Esophagus muscularis mucosa (tissue), 4 donors: ENCODE results near the gene SCAF8.

Experiments
- EP300 ChIP-seq: sonication (generic); formaldehyde crosslinking; IDR thresholded peaks from one replicate; pipeline ENCODE4 v1.6.1; 2017; ENCODE audit warnings: antibody characterized with exemption
- POLR2A ChIP-seq: fragments of 450-650 bp; IDR thresholded peaks from one replicate; pipeline ENCODE4 v1.6.1; 2017; ENCODE audit warnings: antibody characterized with exemption, moderate library complexity, mild to moderate bottlenecking, low read depth
- POLR2AphosphoS5 ChIP-seq, 2 donors: sonication (generic); formaldehyde crosslinking; IDR thresholded peaks; one replicate each; pipeline ENCODE4 v1.6.1; 2017; ENCODE audit warnings: antibody characterized with exemption in 2 of 2
- TF ChIP-seq, protein P1 (sequence below), 3 experiments: fragments of 200-600 bp in 2 of 3; fragments of 450-650 bp in 1 of 3; sonication (generic) in 2 of 3; IDR thresholded peaks; one replicate each; pipeline ENCODE4 v1.5.1; 2017 to 2019; ENCODE audit warnings: antibody characterized with exemption in 3 of 3, mild to moderate bottlenecking in 2 of 3, moderate library complexity in 1 of 3

DNA sequence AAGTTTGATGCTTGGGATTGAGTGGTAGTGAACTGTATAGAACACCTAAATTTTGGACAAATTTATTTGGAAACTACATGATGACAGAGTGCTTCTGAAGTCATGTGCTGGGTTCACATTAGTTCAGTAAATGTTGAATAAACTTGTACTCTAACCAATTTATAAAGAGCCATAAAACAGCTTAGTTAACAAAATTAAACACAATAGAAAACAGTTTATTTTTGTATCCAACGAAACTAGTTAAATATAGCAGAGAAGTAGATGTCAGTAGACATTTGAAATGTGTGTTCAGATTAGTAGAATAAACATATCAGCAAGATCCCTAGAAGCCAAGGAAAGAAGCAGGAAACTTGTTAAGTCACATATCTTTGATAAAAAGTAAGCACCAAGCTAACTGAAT is 32.1 kb downstream of the SCAF8 start:
- TF ChIP-seq, protein P1, sequence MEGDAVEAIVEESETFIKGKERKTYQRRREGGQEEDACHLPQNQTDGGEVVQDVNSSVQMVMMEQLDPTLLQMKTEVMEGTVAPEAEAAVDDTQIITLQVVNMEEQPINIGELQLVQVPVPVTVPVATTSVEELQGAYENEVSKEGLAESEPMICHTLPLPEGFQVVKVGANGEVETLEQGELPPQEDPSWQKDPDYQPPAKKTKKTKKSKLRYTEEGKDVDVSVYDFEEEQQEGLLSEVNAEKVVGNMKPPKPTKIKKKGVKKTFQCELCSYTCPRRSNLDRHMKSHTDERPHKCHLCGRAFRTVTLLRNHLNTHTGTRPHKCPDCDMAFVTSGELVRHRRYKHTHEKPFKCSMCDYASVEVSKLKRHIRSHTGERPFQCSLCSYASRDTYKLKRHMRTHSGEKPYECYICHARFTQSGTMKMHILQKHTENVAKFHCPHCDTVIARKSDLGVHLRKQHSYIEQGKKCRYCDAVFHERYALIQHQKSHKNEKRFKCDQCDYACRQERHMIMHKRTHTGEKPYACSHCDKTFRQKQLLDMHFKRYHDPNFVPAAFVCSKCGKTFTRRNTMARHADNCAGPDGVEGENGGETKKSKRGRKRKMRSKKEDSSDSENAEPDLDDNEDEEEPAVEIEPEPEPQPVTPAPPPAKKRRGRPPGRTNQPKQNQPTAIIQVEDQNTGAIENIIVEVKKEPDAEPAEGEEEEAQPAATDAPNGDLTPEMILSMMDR (IDR thresholded peaks at IDR 0.05) = no peak
- TF ChIP-seq POLR2A (no peak), POLR2AphosphoS5 (IDR thresholded peaks at IDR 0.05) (no peak), EP300 (no peak)
